ENCODE measurements around the gene NFKBIZ. TPM values are rescaled to one million over a fixed set of nuclear protein-coding genes. Genes with fewer than 3 reads are reported as not detected.

The NFKBIZ gene
- total RNA-seq, 1 donor from 2014 or later, result 16.5 TPM

Other genes starting within 250 kb of the NFKBIZ start
- 18.4 and 29.8 TPM in 2 replicates for gene ZBTB11, start 172.4 kb upstream of the NFKBIZ start, total RNA-seq
- 2,722 and 3,066 TPM in 2 replicates for gene RPL24, start 162.8 kb upstream of the NFKBIZ start, total RNA-seq
- gene CEP97, start 124.9 kb upstream of the NFKBIZ start, total RNA-seq, result 8.5 and 17.7 TPM in 2 replicates
- gene NXPE3, start 70.3 kb upstream of the NFKBIZ start, total RNA-seq, result 15.5 and 23.0 TPM in 2 replicates

All from pulmonary artery endothelial cell (primary cell).